NCI-H146 (cell line): ENCODE measurements around the gene TP53TG3.
"Not testable (repeated sequence)": the region's sequence is repeated elsewhere in the genome, so short reads cannot be mapped to it uniquely, and the experiment has no call there.

Experiments
- DNase-seq: peaks from one replicate; lab custom pipeline; 2025; lab: John Stamatoyannopoulos, UW

Gene TP53TG3

GRCh38 chr16:32676065-32676464, at the start of gene TP53TG3:
Gene TP53TG3 (minus strand): TSS chr16:32676165. CDS start chr16:32676097, 68 bp downstream.
- DNase-seq: not testable (repeated sequence)

GRCh38 chr16:32650876-32651275, 25.1 kb downstream of the TP53TG3 start:
- DNase-seq: not testable (repeated sequence)

- DNase-seq: not testable (repeated sequence)
These were observed 28.4 kb downstream of the TP53TG3 start for GRCh38 chr16:32647562-32647961.

GRCh38 chr16:32646780-32647179, 29.2 kb downstream of the TP53TG3 start:
- DNase-seq: not testable (repeated sequence)

- not testable (repeated sequence) for DNase-seq
These were observed 29.8 kb downstream of the TP53TG3 start for GRCh38 chr16:32646177-32646576.

GRCh38 chr16:32645278-32645908, 30.6 kb downstream of the TP53TG3 start:
- not testable (repeated sequence) for DNase-seq

- DNase-seq: not testable (repeated sequence)
These were observed 31.2 kb downstream of the TP53TG3 start for GRCh38 chr16:32644715-32645114.

GRCh38 chr16:32637614-32638013, 38.4 kb downstream of the TP53TG3 start:
- not testable (repeated sequence) for DNase-seq

- not testable (repeated sequence) for DNase-seq
These were observed 43.9 kb downstream of the TP53TG3 start for GRCh38 chr16:32632096-32632495.
